ENCODE data around the gene NCBP3.
A peak's percentile ranks its signal among the peaks of the same experiment; 100 is the strongest.

Gene NCBP3

DNA sequence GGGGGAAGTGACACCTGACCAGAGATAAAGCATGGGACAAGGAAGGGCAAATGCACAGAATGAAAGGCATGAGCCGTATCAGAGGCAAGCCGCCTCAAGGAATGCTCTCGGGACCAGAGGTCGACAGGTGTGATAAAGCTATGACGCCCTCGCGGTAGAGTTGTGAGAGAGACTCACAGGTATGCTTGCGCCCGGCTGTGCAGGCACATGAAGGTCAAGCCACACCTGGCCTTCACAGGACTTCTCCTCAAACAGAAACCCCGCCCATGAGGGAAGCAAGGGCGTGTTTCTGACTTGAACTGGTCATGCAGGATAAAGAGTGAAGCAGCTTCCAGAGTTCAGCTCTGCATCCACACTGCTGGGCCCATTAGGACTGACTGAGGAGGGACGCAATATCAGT, 7.8 kb downstream of the NCBP3 start:
- no peaks in the 10 kb centered on the region for H3K9me3 Mint-ChIP-seq
- peaks cover 7% of the 10 kb centered on the region for H3K36me3 Mint-ChIP-seq
- no peak overlapping the region for H3K27ac Mint-ChIP-seq
- H3K4me1 Mint-ChIP-seq, result peaks cover 38% of the 10 kb centered on the region
- H3K4me3 Mint-ChIP-seq, result no peak overlapping the region
- H3K27me3 Mint-ChIP-seq, result no peaks in the 10 kb centered on the region

DNA sequence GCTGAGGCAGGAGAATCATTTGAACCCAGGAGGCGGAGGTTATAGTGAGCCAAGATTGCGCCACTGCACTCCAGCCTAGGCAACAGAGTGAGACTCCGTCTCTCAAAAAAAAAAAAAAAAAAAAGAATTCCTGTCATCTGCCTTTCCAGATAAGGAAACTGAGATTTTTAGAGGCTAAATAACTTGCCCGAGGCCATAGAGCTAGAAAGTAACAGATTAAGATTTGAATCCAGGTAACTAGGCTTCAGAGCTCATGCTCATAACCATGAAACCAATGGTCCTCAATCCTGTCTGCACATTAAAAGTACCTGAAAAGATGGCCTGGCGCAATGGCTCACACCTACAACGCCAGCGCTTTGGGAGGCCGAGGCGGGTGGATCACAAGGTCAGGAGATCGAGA, 9.5 kb downstream of the NCBP3 start:
- peaks cover 35% of the 10 kb centered on the region for H3K4me1 Mint-ChIP-seq
- H3K4me3 Mint-ChIP-seq, result no peak overlapping the region
- H3K27me3 Mint-ChIP-seq, result no peaks in the 10 kb centered on the region
- peaks cover 7% of the 10 kb centered on the region for H3K36me3 Mint-ChIP-seq
- H3K27ac Mint-ChIP-seq, result no peak overlapping the region
- no peaks in the 10 kb centered on the region for H3K9me3 Mint-ChIP-seq

DNA sequence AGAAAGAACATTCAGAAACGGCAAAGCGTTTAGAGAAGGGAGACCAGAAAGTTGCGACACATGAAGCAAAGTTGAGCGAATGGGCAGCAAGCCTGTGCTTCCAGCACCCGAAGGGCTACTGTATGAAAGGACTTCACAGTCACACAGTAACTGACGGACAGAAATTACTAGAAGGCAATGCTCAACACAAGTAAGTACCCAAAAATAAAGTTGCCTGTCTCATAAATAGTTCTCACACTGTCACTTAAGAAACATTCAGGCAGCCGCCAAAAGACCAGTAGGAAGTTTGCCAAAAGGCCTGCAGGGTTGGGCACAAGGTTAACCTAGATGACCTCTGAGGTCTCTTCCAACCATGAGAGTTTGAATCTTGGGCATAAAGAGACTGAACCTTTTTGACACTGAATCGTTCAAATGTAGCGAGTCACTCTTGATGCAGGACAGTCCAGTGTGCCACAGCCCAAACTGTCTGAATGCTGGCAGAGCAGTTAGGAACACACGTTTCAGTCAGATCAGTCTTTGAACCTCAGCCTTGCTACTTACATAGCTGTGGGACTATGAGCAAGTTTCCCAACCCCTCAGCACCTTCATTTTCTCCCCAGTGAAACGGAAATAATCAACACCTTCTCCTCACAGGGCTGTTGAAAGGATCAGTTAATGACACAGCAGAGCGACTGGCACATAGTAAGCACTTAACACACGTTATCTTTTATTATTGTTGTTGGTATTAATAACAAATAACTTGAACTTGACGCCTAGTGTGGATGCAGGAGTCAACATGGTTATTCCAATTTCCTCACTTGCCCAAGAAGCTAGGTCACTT, 10.4 kb downstream of the NCBP3 start:
- H3K27ac Mint-ChIP-seq, result no peak overlapping the region
- H3K4me3 Mint-ChIP-seq, result no peak overlapping the region
- peaks cover 28% of the 10 kb centered on the region for H3K4me1 Mint-ChIP-seq
- no peaks in the 10 kb centered on the region for H3K9me3 Mint-ChIP-seq
- H3K36me3 Mint-ChIP-seq, result peaks cover 3% of the 10 kb centered on the region
- no peaks in the 10 kb centered on the region for H3K27me3 Mint-ChIP-seq

DNA sequence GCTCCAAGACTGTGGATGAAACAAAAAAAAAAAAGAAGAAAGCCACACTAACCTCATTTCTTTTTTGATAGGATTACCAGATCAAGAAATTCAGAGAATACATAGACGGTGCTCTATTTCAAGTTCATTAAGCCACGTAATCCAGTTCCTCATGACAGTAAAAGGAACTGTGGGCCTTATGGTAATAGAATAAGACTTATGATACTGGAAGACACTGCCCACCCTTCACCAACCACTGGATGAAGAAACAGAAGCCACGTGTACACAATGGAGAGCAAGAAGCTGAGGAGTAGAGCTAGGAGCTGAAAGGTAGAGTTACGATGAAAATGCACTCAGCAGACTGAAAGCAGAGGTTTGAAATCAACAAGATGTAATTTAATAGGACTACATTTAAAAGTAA, 11.2 kb downstream of the NCBP3 start:
- H3K9me3 Mint-ChIP-seq, result no peaks in the 10 kb centered on the region
- peaks cover 20% of the 10 kb centered on the region for H3K4me1 Mint-ChIP-seq
- peaks cover 3% of the 10 kb centered on the region for H3K36me3 Mint-ChIP-seq
- no peaks in the 10 kb centered on the region for H3K27me3 Mint-ChIP-seq
- peak overlapping the region; percentile 41 for H3K27ac Mint-ChIP-seq
- H3K4me3 Mint-ChIP-seq, result no peak overlapping the region

DNA sequence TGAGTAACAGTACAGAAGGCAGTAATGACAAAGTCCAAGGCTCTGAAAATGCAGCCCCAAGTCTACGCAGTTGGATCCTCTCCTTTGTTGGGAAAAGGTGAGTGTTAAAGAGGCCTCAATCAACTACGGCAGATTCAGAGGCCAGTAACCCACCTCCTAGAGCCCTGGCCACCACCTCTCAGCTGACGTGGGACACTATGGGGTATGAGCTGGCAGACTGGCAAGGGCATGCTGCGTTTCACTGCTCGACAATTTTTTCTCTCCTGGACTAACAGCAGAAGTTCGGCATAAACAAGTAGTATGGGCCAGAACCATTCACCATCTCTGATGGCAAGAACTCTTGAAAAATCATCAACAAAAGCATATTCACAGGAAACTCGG, 17.2 kb downstream of the NCBP3 start:
- no peaks in the 10 kb centered on the region for H3K27me3 Mint-ChIP-seq
- peaks cover 9% of the 10 kb centered on the region for H3K36me3 Mint-ChIP-seq
- H3K4me1 Mint-ChIP-seq, result peaks cover 1% of the 10 kb centered on the region
- no peak overlapping the region for H3K27ac Mint-ChIP-seq
- H3K4me3 Mint-ChIP-seq, result no peak overlapping the region
- no peaks in the 10 kb centered on the region for H3K9me3 Mint-ChIP-seq

DNA sequence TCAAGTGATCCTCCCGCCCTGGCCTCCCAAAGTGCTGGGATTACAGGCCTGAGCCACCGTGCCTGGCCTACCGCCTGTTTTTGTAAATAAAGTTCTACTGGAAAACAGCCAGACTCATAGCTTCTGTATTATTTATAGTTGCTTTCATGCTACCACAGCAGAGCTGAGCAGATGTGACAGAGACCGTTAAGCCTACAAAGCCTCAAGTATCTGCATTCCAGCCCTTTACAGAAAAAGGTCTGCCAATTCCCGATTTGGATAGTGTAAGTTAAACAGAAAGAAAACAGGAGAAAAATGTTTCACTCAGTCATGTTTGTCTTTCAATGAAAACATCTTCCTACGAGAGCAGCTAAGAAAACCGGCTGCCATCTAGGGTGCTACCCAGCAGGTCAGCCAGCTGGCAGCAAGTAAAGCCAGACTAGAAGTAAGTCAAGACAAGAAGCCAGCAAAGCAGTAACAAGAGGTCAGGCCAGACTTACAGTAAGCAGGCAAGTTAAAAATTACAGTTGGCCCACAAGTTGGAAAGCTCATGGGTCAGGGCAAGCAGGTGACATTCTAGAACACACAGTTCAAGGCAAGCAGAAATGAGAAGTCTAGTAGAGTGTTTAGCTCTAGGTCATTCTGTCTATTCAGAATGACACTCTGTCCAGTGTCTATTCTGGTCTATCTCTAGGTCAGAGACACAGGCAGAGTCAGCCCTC, 17.7 kb downstream of the NCBP3 start:
- Mint-ChIP-seq H3K36me3 (peaks cover 10% of the 10 kb centered on the region), H3K4me3 (no peak overlapping the region), H3K9me3 (no peaks in the 10 kb centered on the region), H3K4me1 (no peaks in the 10 kb centered on the region), H3K27me3 (no peaks in the 10 kb centered on the region), H3K27ac (no peak overlapping the region)

DNA sequence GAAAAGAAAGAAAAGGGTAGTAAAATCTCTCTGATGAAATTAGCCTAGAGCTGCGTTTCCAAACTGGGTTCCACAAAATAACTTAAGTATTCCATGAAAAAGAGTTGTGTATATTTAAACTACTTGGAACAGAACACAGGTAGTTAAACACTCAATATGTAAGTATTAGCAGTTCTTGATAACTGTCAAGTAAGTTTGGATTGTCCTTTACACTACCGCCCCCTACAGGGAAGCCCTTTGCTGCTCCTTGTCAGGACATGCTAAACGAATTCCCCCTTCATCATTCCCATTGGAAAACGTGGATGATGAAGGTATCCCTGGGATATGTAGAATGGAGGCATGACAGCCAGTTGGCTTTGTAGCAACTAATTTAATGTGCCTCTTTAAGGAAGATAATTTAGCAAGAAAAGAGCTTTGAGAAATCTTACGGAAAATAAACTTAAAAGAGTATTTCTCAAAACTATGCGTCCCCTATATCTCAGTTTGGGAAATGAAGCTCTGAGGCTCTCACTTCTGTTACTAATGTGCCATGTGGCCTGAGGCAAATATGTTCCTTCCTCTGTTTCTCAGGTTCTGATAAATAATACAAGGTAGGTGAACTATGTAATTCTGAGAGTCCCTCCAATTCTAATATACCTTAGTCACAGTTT, 18.8 kb downstream of the NCBP3 start:
- Mint-ChIP-seq H3K9me3 (no peaks in the 10 kb centered on the region), H3K27me3 (no peaks in the 10 kb centered on the region), H3K4me3 (no peak overlapping the region), H3K4me1 (no peaks in the 10 kb centered on the region), H3K27ac (no peak overlapping the region), H3K36me3 (peaks cover 10% of the 10 kb centered on the region)

DNA sequence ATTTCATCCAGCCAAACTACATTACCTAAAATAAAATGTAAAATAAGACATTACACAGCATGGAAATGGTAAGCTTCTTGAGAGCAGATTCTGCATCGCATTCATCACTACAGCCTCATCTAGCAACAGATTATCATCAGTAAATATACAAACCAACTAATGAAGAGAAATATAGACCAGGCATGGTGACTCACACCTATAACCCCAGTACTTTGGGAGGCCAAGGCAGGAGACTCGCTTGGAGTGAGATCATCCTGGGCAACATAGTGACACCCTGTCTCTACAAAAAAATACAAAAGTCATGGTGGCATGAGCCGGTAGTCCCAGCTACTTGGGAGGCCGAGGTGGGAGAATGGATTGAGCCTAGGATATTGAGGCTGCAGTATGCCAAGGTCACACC, 19.9 kb downstream of the NCBP3 start:
- Mint-ChIP-seq H3K4me1 (no peaks in the 10 kb centered on the region), H3K9me3 (no peaks in the 10 kb centered on the region), H3K27me3 (no peaks in the 10 kb centered on the region), H3K36me3 (peaks cover 9% of the 10 kb centered on the region), H3K4me3 (no peak overlapping the region), H3K27ac (no peak overlapping the region)

DNA sequence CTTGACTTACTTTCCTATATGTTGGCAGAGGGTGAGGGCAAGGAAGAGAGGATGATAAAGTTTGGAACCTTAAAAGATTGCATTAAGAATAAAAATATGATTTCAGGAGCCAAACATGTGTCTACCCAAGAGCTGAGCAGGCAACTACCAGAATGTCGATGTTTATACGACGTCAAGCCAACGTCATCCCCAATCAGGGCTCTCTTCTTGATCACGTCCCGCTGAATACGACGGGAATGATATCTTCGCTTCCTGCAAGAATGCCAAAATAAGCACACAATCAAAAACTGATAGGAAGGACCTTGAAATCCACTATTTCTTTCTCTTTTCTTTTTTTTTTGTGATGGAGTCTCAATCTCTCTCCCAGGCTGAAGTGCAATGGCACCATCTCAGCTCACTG, 24.9 kb downstream of the NCBP3 start:
- Mint-ChIP-seq H3K4me3 (no peak overlapping the region), H3K9me3 (no peaks in the 10 kb centered on the region), H3K27ac (no peak overlapping the region), H3K36me3 (peaks cover 19% of the 10 kb centered on the region), H3K4me1 (no peaks in the 10 kb centered on the region), H3K27me3 (no peaks in the 10 kb centered on the region)

DNA sequence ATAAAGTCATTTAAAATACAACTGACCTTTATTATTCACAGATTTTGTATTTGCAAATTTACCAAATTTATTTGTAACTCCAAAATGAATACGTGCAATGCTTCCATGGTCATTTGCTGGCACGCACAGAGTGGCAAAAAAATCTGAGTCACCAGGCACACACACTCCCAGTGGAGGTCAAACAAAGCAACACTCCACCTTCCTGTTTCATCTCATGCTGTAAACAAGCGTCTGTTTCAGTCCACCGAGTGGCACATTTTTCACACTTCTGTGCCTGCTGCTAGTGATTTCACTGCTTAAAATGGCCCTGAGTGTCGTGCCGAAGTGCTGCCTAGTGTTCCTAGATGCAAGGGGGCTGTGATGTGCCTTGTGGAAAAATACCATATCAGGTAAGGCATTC, 27.3 kb downstream of the NCBP3 start:
- Mint-ChIP-seq H3K27ac (no peak overlapping the region), H3K27me3 (no peaks in the 10 kb centered on the region), H3K4me3 (no peak overlapping the region), H3K36me3 (peaks cover 20% of the 10 kb centered on the region), H3K9me3 (no peaks in the 10 kb centered on the region), H3K4me1 (no peaks in the 10 kb centered on the region)

DNA sequence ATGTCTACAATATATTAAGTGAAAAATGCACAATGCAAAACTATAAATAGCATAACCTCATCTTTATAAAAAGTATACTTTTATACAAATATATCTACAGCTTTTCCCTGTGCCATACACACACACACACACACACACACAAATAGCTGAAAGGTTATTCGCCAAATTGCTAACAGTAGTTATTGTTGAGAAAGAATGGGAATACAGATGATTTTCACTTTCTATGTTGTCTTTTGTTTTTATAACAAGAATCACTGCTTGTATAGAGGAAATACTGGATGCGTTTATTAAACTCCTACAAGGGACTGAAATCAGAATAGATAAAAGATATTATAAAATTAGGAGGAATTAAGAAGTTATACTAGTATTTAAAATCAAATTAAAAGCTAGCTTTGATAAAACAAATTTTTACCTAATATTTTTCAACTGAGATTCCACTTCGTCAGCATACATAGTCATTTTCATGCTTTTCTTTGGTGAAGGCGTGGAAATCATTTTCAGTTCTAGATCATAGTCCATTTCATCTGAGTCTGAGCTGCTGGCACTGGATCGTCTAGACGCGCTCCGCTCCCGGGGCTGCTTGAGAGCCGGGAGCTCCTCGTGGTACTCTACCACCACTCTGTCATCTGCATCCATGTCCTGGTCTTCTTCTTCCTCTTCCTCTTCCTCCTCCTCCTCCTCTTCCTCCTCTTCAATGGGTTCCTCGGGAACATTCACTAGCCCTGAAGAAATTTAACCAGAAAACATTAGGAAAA, 28.0 kb downstream of the NCBP3 start:
- Mint-ChIP-seq H3K27ac (peak overlapping the region; percentile 5), H3K36me3 (peaks cover 19% of the 10 kb centered on the region), H3K4me1 (no peaks in the 10 kb centered on the region), H3K4me3 (no peak overlapping the region), H3K27me3 (no peaks in the 10 kb centered on the region), H3K9me3 (no peaks in the 10 kb centered on the region)

DNA sequence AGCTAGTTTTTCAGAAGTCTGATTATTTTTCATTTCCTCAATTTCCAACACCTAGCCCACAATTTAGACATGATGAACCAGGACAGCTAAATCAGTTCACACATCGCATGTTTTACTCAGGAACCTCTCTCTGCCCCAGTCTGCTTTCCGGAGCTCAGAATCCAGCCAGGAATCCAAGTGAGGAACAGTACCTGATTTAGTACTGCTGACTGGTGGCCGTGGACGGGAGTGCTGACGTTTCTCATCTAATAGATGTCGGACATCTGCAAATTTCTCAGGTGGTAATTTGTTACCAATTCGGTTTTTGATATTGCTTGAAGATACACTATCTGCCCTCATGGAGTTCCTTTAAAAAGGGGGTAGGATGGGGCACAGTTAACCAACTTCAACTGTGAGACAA, 30.1 kb downstream of the NCBP3 start:
- Mint-ChIP-seq H3K4me1 (no peaks in the 10 kb centered on the region), H3K4me3 (no peak overlapping the region), H3K27me3 (no peaks in the 10 kb centered on the region), H3K27ac (no peak overlapping the region), H3K36me3 (peaks cover 23% of the 10 kb centered on the region), H3K9me3 (no peaks in the 10 kb centered on the region)

DNA sequence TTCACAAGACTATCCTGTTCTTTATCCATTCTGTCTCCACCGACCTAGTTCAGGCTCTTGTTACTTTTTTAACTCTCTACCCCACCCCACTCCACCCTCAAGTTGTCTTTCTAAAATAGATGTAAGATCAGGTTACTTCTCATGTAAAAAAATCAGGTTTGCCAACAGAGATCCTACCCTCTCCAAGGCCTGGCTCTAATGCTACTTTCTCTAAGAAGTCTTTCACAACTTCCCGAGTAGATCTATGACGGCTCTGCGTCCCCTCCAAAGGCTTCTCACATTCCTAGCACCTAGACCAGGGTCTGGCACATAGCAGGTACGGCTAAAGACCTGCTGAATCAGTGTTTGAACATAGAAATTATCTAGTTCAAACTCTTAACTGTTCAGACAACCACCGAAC, 30.9 kb downstream of the NCBP3 start:
- no peaks in the 10 kb centered on the region for H3K4me1 Mint-ChIP-seq
- no peaks in the 10 kb centered on the region for H3K27me3 Mint-ChIP-seq
- H3K36me3 Mint-ChIP-seq, result peaks cover 18% of the 10 kb centered on the region
- no peaks in the 10 kb centered on the region for H3K9me3 Mint-ChIP-seq
- peak overlapping the region; percentile 2 for H3K27ac Mint-ChIP-seq
- H3K4me3 Mint-ChIP-seq, result no peak overlapping the region

DNA sequence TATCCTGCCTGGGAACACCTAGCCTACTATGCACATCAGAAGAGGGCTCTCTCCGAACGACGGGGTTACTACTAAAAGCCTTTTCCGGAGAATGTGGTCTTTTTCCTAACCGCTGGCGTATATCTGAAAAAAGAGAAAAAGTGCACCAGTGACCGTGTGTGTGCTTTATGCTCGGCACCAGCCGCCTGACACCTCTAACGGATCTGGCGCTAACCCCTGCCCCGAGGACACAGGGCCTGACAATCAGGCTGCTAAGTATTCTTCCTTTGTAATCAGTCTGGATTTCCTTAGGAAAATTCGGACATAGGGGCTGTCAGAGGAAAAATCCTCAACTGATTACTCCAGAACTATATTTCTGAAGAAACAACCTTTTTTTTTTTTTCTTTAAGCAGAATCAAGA, 31.7 kb downstream of the NCBP3 start:
- no peaks in the 10 kb centered on the region for H3K27me3 Mint-ChIP-seq
- no peak overlapping the region for H3K27ac Mint-ChIP-seq
- H3K36me3 Mint-ChIP-seq, result peaks cover 23% of the 10 kb centered on the region
- no peaks in the 10 kb centered on the region for H3K9me3 Mint-ChIP-seq
- no peak overlapping the region for H3K4me3 Mint-ChIP-seq
- H3K4me1 Mint-ChIP-seq, result no peaks in the 10 kb centered on the region

DNA sequence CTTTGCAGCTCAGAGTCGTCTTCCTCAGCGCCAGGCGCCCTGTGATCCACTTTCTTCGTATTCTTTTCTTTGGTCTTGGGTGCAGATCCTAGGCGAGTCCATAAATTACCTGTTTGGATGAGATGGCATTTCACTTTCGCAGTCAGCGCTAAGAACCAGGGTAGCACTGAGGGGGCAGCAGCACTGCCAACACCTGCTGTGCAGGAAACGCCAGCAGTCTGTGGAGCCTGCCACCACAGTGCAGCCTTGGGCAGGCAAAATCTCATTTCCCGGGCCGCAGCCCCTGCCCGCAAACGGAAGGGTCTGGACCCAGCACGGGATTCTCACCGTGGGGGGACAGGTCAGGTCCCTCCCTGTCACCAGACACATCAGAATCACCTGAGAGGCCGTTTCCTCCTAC, 32.9 kb downstream of the NCBP3 start:
- peaks cover 18% of the 10 kb centered on the region for H3K36me3 Mint-ChIP-seq
- H3K27me3 Mint-ChIP-seq, result no peaks in the 10 kb centered on the region
- H3K4me3 Mint-ChIP-seq, result no peak overlapping the region
- no peak overlapping the region for H3K27ac Mint-ChIP-seq
- no peaks in the 10 kb centered on the region for H3K9me3 Mint-ChIP-seq
- peaks cover 7% of the 10 kb centered on the region for H3K4me1 Mint-ChIP-seq

DNA sequence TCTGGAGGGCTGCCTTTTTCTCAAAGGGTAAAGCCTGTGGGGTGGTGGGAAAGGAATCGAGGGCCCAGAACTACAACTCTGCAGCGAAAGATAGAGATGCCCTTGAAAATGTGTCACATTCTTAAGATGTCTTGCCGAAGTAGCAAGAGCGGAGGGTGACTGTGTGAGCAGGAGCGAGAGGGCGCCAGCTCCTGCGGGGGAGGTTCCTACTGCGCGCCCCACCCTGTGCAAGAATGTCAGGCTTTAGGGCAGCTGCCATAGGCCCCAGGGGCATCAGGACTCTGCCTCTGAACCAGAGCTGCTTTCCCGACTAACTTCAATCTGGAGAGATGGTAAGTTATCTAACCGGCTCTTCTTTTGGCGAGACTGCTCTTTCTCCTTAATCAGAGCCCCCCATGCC, 33.3 kb downstream of the NCBP3 start:
- peaks cover 18% of the 10 kb centered on the region for H3K36me3 Mint-ChIP-seq
- H3K27ac Mint-ChIP-seq, result no peak overlapping the region

More for the DNA sequence above, 33.3 kb downstream of the NCBP3 start:
- Mint-ChIP-seq H3K9me3 (no peaks in the 10 kb centered on the region), H3K27me3 (no peaks in the 10 kb centered on the region), H3K4me1 (peaks cover 8% of the 10 kb centered on the region), H3K4me3 (no peak overlapping the region)

All from activated naive CD4-positive, alpha-beta T cell treated with anti-CD3 and anti-CD28 coated beads, Interleukin-2, amount 50 U/mL, for 24 hours (primary cell).